ES-I3 (cell line): ENCODE results near the gene KDM2B.

ENCODE experiments used
- H3K36me3 ChIP-seq: 2 replicates; pipeline ENCODE4 v1.6.1; 2013; ENCODE audit warnings: mild to moderate bottlenecking, low read length, control low read depth, moderate library complexity; ENCODE audit not compliant: insufficient read depth
- H3K4me1 ChIP-seq: 2 replicates; pipeline ENCODE4 v1.6.1; 2013; ENCODE audit warnings: mild to moderate bottlenecking, control low read depth, low read length; ENCODE audit not compliant: insufficient read depth
- H3K9ac ChIP-seq: 2 replicates; pipeline ENCODE4 v1.6.1; 2013; ENCODE audit warnings: low read depth, mild to moderate bottlenecking, low read length, moderate library complexity
- H3K9me3 ChIP-seq: 2 replicates; pipeline ENCODE4 v1.6.1; 2013; ENCODE audit warnings: mild to moderate bottlenecking, low read length, moderate library complexity; ENCODE audit not compliant: control insufficient read depth, insufficient read depth

The KDM2B gene

GRCh38 chr12:121534495-121535148, 46.2 kb downstream of the KDM2B start:
- no peaks in the 10 kb centered on the region for H3K9me3 ChIP-seq
- H3K36me3 ChIP-seq = peaks cover 19% of the 10 kb centered on the region
- no peak overlapping the region for H3K9ac ChIP-seq
- peaks cover 30% of the 10 kb centered on the region for H3K4me1 ChIP-seq

- Histone ChIP-seq H3K9ac (no peak overlapping the region), H3K4me1 (peaks cover 30% of the 10 kb centered on the region), H3K36me3 (peaks cover 22% of the 10 kb centered on the region), H3K9me3 (no peaks in the 10 kb centered on the region)
These were observed 47.3 kb downstream of the KDM2B start for GRCh38 chr12:121533394-121534090.

DNA sequence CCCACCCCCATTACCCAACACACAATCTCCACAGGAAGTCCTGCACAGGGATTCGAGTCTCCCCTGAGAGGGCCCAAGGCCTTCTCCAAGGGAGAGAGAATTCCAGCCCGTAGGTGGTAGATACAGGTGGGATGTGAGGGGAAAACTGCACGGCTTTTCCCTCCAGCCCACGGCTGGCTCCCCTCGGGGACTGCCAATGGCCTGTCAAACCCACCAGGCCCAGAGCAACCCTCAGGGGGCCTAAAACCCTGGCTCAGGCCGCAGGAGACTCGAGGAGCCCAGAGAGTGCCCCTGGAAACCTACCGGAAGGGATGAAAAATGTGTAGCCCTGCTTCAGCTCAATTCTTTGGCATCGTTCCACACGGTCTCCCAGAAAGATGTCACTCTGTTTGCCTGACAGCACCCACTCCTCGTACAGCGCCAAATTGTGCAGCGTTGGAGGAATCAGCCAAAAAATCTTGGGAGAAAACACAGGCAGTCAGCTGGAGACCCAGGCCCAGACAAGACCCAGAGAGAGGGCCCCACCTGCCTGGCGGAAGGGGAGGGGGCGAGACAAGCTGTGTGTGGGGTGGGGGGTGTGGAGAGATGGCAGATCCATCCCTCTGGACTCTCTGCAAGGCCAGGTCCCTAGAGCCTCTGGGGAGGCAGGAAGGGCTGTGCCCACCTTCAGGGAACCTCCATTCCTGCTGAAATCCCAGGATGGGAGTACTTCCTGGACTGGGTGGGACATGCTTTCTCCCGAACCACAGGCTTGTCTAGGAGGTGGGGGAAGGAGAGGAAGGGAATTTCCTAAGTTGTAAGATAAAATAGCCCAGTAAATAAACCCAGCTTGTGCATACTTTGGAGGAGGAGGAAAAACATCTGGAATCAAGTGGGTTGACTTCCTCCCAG, 48.1 kb downstream of the KDM2B start:
- peaks cover 22% of the 10 kb centered on the region for H3K36me3 ChIP-seq
- no peaks in the 10 kb centered on the region for H3K9me3 ChIP-seq
- no peak overlapping the region for H3K9ac ChIP-seq
- peaks cover 27% of the 10 kb centered on the region for H3K4me1 ChIP-seq

DNA sequence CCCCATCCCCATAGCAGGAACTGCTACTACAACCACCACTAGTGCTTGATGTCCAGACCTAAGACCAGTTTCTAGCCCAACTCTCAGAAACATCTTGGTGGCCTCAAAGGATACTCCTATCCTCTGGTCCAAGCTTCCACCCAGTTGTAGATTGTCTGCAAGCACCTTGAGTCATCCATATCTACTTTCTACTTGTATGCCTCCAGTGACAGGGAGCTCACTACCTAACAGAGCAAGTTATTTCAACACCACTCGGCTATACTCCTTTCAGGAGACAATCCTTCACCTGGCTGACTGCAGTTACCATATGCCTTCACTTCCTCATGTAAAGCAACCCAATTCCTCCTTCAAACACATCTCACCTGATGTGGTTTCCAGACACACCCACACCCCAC, 49.5 kb downstream of the KDM2B start:
- Histone ChIP-seq H3K36me3 (peaks cover 22% of the 10 kb centered on the region), H3K9me3 (no peaks in the 10 kb centered on the region), H3K9ac (no peak overlapping the region), H3K4me1 (peaks cover 27% of the 10 kb centered on the region)

GRCh38 chr12:121530600-121531355, 50.0 kb downstream of the KDM2B start:
- no peak overlapping the region for H3K9ac ChIP-seq

GRCh38 chr12:121529184-121529583, 51.6 kb downstream of the KDM2B start:
- Histone ChIP-seq H3K9me3 (no peaks in the 10 kb centered on the region), H3K4me1 (peaks cover 10% of the 10 kb centered on the region; the same call in 1 of the 2 replicates), H3K9ac (no peak overlapping the region), H3K36me3 (peaks cover 25% of the 10 kb centered on the region)

More at GRCh38 chr12:121530600-121531355, 50.0 kb downstream of the KDM2B start:
- Histone ChIP-seq H3K9me3 (no peaks in the 10 kb centered on the region), H3K36me3 (peaks cover 22% of the 10 kb centered on the region), H3K4me1 (peaks cover 25% of the 10 kb centered on the region)

DNA sequence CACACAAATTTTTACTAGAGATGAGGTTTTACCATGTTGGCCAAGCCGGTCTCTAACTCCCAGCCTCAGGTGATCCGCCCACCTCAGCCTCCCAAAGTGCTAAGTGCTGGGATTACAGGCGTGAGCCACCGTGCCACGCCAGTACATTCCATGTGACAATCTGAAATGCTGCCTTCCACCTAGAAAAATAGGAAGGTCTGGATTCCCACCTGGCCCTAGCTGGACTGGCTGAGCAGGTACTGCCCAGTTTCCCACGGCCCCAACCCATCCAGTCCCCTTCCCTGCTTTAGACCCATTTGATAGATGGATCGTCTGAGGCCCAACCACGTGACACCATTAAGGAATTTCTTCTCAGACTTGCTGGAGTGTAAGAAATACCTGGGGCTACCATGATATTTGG, 55.4 kb downstream of the KDM2B start:
- Histone ChIP-seq H3K36me3 (peaks cover 6% of the 10 kb centered on the region), H3K9me3 (no peaks in the 10 kb centered on the region), H3K9ac (no peak overlapping the region), H3K4me1 (peaks cover 3% of the 10 kb centered on the region; the same call in 1 of the 2 replicates)

GRCh38 chr12:121524196-121524916, 56.5 kb downstream of the KDM2B start:
- no peak overlapping the region for H3K9ac ChIP-seq
- peaks cover 10% of the 10 kb centered on the region for H3K36me3 ChIP-seq

GRCh38 chr12:121523741-121524140, 57.1 kb downstream of the KDM2B start:
- peaks cover 2% of the 10 kb centered on the region; the same call in 1 of the 2 replicates for H3K4me1 ChIP-seq
- H3K9ac ChIP-seq = no peak overlapping the region
- no peaks in the 10 kb centered on the region for H3K9me3 ChIP-seq
- H3K36me3 ChIP-seq = peaks cover 9% of the 10 kb centered on the region

More at GRCh38 chr12:121524196-121524916, 56.5 kb downstream of the KDM2B start:
- Histone ChIP-seq H3K4me1 (peaks cover 2% of the 10 kb centered on the region; the same call in 1 of the 2 replicates), H3K9me3 (no peaks in the 10 kb centered on the region)

- H3K9me3 ChIP-seq = no peaks in the 10 kb centered on the region
- H3K9ac ChIP-seq = no peak overlapping the region
- H3K36me3 ChIP-seq = peaks cover 11% of the 10 kb centered on the region
- peaks cover 2% of the 10 kb centered on the region; the same call in 1 of the 2 replicates for H3K4me1 ChIP-seq
These were observed 57.9 kb downstream of the KDM2B start for GRCh38 chr12:121522971-121523370.

- H3K9ac ChIP-seq = no peak overlapping the region
- no peaks in the 10 kb centered on the region for H3K9me3 ChIP-seq
- peaks cover 2% of the 10 kb centered on the region; the same call in 1 of the 2 replicates for H3K4me1 ChIP-seq
- peaks cover 11% of the 10 kb centered on the region for H3K36me3 ChIP-seq
These were observed 60.2 kb downstream of the KDM2B start for GRCh38 chr12:121520586-121521086.

- peaks cover 8% of the 10 kb centered on the region; the same call in 1 of the 2 replicates for H3K36me3 ChIP-seq
- no peak overlapping the region for H3K9ac ChIP-seq
- peaks cover 2% of the 10 kb centered on the region; the same call in 1 of the 2 replicates for H3K4me1 ChIP-seq
- H3K9me3 ChIP-seq = no peaks in the 10 kb centered on the region
These were observed 60.7 kb downstream of the KDM2B start for GRCh38 chr12:121520119-121520518.

DNA sequence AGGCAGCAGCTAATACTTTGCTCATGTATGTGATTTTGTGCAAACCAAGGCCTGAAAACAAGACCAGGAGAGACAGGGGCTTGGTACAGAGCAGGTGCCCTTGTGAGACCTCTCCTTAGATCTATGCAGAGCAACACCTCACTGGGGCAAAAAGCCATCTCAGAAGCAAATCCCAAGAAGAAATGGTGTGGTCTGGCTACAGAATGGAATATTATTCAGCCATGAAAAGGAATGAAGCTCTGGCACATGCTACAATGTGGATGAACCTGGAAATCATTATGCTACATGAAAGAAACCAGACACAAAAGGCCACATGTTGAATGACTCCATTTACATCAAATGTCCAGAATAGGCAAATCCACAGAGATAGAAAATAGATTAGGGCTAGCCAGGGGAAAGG, 61.6 kb downstream of the KDM2B start:
- Histone ChIP-seq H3K36me3 (0 out of 2 replicates have a peak, but pooled peaks cover 8% of the 10 kb centered on the region), H3K9me3 (no peaks in the 10 kb centered on the region), H3K9ac (no peak overlapping the region), H3K4me1 (peaks cover 6% of the 10 kb centered on the region; the same call in 1 of the 2 replicates)
